ENCODE data around the gene CFHR4. TPM values are rescaled to one million over a fixed set of nuclear protein-coding genes. Genes with fewer than 3 reads are reported as not detected.

Gene CFHR4
- total RNA-seq, 1 experiment from 2014 or later = not detected

DNA sequence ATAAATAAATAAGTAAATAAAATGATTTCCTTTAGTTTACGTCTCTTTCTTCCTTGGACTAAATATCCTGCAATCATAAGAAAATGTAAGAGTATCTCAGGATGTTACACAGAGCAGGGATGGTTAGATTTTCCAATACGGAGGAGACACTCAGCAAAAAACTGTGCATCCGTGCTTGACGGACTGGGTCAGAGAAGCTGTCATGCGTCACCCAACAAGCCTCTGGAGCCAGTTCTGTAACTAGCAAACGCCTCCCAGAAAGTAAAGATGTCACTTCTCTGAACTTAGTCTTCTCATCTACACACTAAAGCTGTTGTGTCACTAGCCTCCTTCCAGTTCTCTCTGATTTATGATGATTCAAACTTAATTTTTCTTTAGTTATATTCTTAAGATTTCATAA, 3.4 kb downstream of the CFHR4 start:
- no peaks in the 10 kb centered on the region for H3K4me1 Mint-ChIP-seq (ENCODE audit: low read depth, unreplicated experiment)
- no peak for DNase-seq
- H3K9me3 Mint-ChIP-seq (ENCODE audit: unreplicated experiment) = no peaks in the 10 kb centered on the region
- no peaks in the 10 kb centered on the region for H3K36me3 ChIP-seq (ENCODE audit: control insufficient read depth, insufficient read depth, low read length)
- H3K36me3 Mint-ChIP-seq (ENCODE audit: insufficient read depth, unreplicated experiment) = no peaks in the 10 kb centered on the region
- no peak overlapping the region for H3K4me3 Mint-ChIP-seq (ENCODE audit: unreplicated experiment)
- CTCF ChIA-PET = no interaction called here
- POLR2A ChIA-PET = no interaction called here
- H3K27me3 ChIP-seq (replicated peaks; ENCODE audit: control insufficient read depth, insufficient read depth, low read length) = no peaks in the 10 kb centered on the region
- TF ChIP-seq CTCF (IDR thresholded peaks at IDR 0.05; ENCODE audit: insufficient read depth in 1 of 2, low read depth in 1 of 2, low read length in 1 of 2, severe bottlenecking in 1 of 2, unreplicated experiment in 1 of 2) = no peak
- BruUV-seq (replicated peaks) = no TSS peak
- H3K27me3 Mint-ChIP-seq (ENCODE audit: insufficient read depth, unreplicated experiment) = peaks cover 8% of the 10 kb centered on the region
- H3K9me3 ChIP-seq = no peaks in the 10 kb centered on the region; the same call in 1 of the 2 replicates
- H3K27ac Mint-ChIP-seq (ENCODE audit: unreplicated experiment) = no peak overlapping the region
- H3K4me1 ChIP-seq = no peaks in the 10 kb centered on the region
- H3K4me3 ChIP-seq (ENCODE audit: low read depth, low read length) = no peak overlapping the region
- intact Hi-C loops (cut with micrococcal nuclease; ENCODE audit: unreplicated experiment) = loop anchor here (5.0 kb wide), 1 partner anchor 149 kb away; no protein-coding TSS in a partner anchor

DNA sequence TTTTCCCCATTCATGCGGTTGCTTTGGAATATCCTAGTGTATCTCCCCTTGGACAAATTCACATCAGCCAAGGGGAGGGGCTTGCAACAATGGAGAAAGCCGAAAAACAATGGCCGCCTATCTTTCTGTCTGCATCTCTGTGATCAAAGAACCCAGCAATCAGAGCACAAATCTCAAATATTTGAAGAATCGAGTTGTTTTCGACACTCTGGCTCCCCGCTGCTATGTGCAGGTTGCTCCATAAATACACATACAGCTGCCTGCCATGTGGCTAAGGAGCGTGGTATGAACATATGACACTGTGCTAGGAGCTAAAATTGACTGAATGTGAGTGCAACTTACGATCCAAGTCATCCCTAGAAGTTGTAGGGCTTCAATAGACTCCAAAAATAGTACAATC, 8.5 kb downstream of the CFHR4 start:
- Histone ChIP-seq H3K9me3 (no peaks in the 10 kb centered on the region), H3K36me3 (ENCODE audit: control insufficient read depth, insufficient read depth, low read length) (no peaks in the 10 kb centered on the region), H3K27me3 (replicated peaks; ENCODE audit: control insufficient read depth, insufficient read depth, low read length) (no peaks in the 10 kb centered on the region), H3K4me3 (ENCODE audit: low read depth, low read length) (no peak overlapping the region), H3K4me1 (no peaks in the 10 kb centered on the region)
- no peak overlapping the region for H3K4me3 Mint-ChIP-seq (ENCODE audit: unreplicated experiment)
- H3K9me3 Mint-ChIP-seq (ENCODE audit: unreplicated experiment) = no peaks in the 10 kb centered on the region
- ChIA-PET POLR2A (no interaction called here), CTCF (no interaction called here)
- intact Hi-C loops (cut with micrococcal nuclease; ENCODE audit: unreplicated experiment) = no loop called here
- H3K4me1 Mint-ChIP-seq (ENCODE audit: low read depth, unreplicated experiment) = no peaks in the 10 kb centered on the region
- no peak for TF ChIP-seq CTCF (IDR thresholded peaks at IDR 0.05; ENCODE audit: insufficient read depth in 1 of 2, low read depth in 1 of 2, low read length in 1 of 2, severe bottlenecking in 1 of 2, unreplicated experiment in 1 of 2)
- no peaks in the 10 kb centered on the region for H3K36me3 Mint-ChIP-seq (ENCODE audit: insufficient read depth, unreplicated experiment)
- BruUV-seq (replicated peaks) = no TSS peak
- H3K27ac Mint-ChIP-seq (ENCODE audit: unreplicated experiment) = no peak overlapping the region
- H3K27me3 Mint-ChIP-seq (ENCODE audit: insufficient read depth, unreplicated experiment) = peaks cover 8% of the 10 kb centered on the region
- no peak for DNase-seq

DNA sequence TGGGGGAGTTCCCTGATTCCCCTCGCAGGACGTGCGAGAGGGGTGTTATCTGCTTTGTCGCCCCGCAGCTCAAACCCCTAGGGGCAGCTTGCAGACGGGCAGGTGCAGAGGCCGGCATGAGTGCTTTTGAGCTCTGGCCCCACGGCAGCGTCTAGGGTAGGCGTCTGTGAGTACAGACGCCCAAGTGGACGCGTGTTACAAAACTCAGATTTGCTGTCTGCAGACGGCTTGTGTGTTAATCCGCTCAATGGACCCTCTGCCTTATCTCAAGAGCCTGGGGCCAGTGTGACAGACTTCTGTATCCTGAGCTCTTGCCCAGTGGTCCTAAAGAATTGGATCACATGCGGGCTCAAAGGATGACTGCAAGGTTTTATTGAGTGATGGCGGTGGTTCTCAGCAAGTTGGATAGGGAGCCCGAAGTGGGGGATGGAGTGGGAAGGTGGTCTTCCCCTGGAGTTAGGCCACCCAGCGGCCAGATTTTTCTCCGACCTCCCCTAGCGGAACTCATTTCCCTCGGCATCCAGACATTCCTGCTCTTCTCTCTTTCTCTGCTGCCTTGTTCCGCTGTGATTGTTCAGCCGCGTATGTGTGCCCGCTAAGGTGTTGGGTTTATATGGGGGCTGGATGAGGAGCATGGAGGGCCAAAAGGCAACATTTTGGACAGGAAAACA, 9.4 kb downstream of the CFHR4 start:
- Histone ChIP-seq H3K9me3 (no peaks in the 10 kb centered on the region), H3K36me3 (ENCODE audit: control insufficient read depth, insufficient read depth, low read length) (no peaks in the 10 kb centered on the region), H3K27me3 (replicated peaks; ENCODE audit: control insufficient read depth, insufficient read depth, low read length) (no peaks in the 10 kb centered on the region), H3K4me3 (ENCODE audit: low read depth, low read length) (no peak overlapping the region), H3K4me1 (no peaks in the 10 kb centered on the region)
- ChIA-PET CTCF (no interaction called here), POLR2A (no interaction called here)
- H3K9me3 Mint-ChIP-seq (ENCODE audit: unreplicated experiment) = no peaks in the 10 kb centered on the region
- intact Hi-C loops (cut with micrococcal nuclease; ENCODE audit: unreplicated experiment) = no loop called here
- no peaks in the 10 kb centered on the region for H3K4me1 Mint-ChIP-seq (ENCODE audit: low read depth, unreplicated experiment)
- H3K27ac Mint-ChIP-seq (ENCODE audit: unreplicated experiment) = no peak overlapping the region
- H3K27me3 Mint-ChIP-seq (ENCODE audit: insufficient read depth, unreplicated experiment) = peaks cover 4% of the 10 kb centered on the region
- BruUV-seq (replicated peaks) = no TSS peak
- H3K36me3 Mint-ChIP-seq (ENCODE audit: insufficient read depth, unreplicated experiment) = no peaks in the 10 kb centered on the region
- no peak for DNase-seq
- no peak overlapping the region for H3K4me3 Mint-ChIP-seq (ENCODE audit: unreplicated experiment)
- no peak for TF ChIP-seq CTCF (IDR thresholded peaks at IDR 0.05; ENCODE audit: insufficient read depth in 1 of 2, low read depth in 1 of 2, low read length in 1 of 2, severe bottlenecking in 1 of 2, unreplicated experiment in 1 of 2)
